NCI-H748 treated with DMSO at 0.1 percent for 48 hours (cell line): Measurements from ENCODE around the gene CD244.
"Not testable (repeated sequence)": the region's sequence is repeated elsewhere in the genome, so short reads cannot be mapped to it uniquely, and the experiment has no call there.

Experiments
- DNase-seq: peaks from one replicate; lab custom pipeline; 2025; lab: John Stamatoyannopoulos, UW

CD244 gene, protein sequence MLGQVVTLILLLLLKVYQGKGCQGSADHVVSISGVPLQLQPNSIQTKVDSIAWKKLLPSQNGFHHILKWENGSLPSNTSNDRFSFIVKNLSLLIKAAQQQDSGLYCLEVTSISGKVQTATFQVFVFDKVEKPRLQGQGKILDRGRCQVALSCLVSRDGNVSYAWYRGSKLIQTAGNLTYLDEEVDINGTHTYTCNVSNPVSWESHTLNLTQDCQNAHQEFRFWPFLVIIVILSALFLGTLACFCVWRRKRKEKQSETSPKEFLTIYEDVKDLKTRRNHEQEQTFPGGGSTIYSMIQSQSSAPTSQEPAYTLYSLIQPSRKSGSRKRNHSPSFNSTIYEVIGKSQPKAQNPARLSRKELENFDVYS

DNA sequence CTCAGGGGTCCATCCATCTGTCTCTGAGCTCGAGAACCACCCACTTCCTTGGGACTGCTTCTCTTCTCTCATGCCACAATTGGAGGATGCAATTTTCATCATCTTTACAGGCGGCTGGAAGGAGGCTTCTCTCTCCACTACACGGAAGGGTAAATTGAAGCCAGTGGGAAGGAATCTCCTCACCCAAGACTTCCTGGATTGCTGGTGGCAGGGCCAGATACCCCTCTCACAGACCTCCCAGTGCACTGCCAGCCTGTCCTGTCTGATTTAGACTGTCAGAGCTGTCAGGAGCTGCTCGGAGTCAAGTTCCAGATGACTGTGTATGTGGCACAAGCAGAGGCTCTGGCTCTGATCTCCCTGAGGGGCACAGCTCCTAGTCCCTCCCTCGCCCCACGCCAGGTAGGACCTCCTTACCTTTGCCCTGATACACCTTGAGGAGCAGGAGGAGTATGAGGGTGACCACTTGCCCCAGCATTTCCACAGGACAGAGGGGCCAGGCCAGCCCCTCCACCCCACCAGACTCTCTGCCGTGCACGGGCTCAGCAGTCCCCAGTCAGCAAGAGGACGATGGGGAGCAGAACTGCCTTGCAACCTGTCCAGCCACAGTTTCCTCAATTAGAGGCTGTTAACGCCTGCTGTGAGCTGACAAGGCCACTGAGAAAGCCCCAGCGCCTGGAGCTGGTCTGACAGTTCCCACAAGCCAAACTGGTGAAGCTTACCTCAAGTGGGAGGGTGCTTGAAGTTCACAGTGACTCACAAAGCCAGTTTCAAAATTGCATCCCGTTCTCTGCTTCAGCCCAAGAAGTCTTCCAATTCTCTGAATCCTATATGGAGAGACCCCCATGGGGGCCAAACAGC lies at the start of gene CD244:
Gene CD244 (minus strand): TSS at position 685 of the 858 bp plus-strand sequence. CDS start 210 bp downstream, at position 475.
- DNase-seq, result no peak

- DNase-seq, result no peak
Observed at GRCh38 chr1:160911925-160912324, 49.2 kb upstream of the CD244 start.

DNA sequence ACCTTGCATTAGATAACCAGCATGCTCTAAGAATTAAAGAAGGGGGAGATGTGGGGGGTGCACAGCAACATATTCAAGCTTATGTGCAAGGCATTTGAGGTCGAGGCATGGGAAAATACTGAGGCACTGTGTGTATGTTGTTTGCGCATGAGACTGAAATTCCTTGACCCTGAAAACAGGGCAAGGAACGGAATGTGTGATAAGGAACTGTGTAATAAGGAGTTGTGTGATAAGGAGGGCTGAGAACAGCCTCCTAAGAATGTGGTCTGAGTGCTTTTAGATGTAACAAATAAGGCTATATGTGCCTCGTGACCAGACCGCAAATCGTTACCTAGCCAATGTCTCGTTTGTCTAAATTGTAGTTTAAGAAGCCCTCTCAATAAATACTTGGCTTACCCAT lies 48.8 kb upstream of the CD244 start:
- no peak for DNase-seq

GRCh38 chr1:160910170-160910750 lies 47.6 kb upstream of the CD244 start:
- DNase-seq, result peak; percentile 40

- no peak for DNase-seq
Observed at GRCh38 chr1:160907976-160908375, 45.3 kb upstream of the CD244 start.

- no peak for DNase-seq
Observed at GRCh38 chr1:160905617-160905989, 42.9 kb upstream of the CD244 start.

- DNase-seq, result no peak
Observed at GRCh38 chr1:160904783-160905616, 42.3 kb upstream of the CD244 start.

DNA sequence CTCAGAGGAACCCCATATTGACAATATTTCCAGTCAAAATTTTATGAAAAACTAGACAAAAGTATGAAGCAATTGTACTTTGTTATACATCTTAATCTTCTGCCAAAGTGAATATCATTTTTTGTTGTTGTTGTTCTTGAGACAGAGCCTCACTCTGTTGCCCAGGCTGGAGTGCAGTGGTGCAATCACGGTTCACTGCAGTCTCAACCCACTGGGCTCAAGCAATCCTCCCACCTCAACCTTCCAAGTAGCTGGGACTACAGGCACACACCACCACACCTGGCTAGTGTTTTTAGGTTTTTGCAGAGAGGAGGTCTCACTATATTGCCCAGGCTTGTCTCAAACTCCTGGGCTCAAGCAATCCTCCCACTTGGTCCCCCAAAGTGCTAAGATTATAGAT lies 39.6 kb upstream of the CD244 start:
- DNase-seq, result not testable (repeated sequence)

GRCh38 chr1:160901768-160902167 lies 39.1 kb upstream of the CD244 start:
- DNase-seq, result no peak

- DNase-seq, result not testable (repeated sequence)
Observed at GRCh38 chr1:160900683-160901082, 38.0 kb upstream of the CD244 start.

DNA sequence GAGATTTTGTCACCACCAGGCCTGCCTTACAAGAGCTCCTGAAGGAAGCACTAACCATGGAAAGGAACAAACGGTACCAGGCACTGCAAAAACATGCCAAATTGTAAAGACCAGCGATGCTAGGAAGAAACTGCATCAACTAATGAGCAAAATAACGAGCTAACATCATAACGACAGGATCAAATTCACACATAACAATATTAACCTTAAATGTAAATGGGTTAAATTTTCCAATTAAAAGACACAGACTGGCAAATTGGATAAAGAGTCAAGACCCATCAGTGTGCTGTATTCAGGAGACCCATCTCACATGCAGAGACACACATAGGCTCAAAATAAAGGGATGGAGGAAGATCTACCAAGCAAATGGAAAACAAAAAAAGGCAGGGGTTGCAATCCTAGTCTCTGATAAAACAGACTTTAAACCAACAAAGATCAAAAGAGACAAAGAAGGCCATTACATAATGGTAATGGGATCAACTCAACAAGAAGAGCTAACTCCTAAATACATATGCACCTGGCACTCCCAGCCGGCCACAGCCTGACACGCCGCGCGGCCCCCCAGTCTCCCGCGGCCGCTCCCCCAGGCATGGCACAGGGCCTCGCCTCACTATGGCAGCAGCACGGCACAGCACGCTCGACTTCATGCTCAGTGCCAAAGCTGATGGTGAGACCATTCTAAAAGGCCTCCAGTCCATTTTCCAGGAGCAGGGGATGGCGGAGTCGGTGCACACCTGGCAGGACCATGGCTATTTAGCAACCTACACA lies 31.9 kb upstream of the CD244 start:
- DNase-seq, result not testable (repeated sequence)

DNA sequence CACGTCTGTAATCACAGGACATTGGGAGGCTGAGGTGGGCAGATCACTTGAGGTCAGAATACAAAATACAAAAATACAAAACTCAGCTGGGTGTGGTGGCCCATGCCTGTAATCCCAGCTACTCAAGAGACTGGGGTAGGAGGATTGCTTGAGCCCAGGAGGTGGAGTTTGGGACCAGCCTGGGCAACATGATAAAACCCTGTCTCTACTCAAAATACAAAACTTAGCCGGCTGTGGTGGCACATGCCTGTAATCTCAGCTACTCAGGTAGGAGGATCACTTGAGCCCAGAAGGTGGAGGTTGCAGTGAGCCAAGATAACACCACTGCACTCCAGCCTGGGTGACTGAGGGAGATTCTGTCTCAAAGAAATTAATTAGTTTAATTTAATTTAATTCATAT lies 28.8 kb upstream of the CD244 start:
- no peak for DNase-seq

- no peak for DNase-seq
Observed at GRCh38 chr1:160888926-160889325, 26.2 kb upstream of the CD244 start.

DNA sequence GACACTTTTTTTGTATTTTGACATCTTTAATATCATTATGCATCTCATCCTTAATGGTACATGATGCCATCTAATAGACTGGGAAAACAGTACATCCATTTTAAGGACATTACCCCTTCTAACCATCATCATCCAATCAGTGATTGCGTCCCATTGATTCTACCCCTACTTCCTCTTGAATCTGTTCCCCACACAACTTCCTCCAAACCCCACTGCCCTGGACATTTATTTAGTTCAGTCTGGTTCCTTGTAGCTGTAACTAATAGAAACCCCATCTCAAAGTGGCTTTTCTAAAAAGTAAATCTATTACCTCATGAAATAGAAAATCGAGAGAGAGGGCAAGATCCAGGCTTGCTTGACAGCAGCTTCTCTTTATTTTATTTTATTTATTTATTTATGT lies 24.4 kb upstream of the CD244 start:
- DNase-seq, result no peak

- no peak for DNase-seq
Observed at GRCh38 chr1:160885042-160885441, 22.4 kb upstream of the CD244 start, which contains the start of gene ITLN1. Gene ITLN1 (minus strand): TSS chr1:160885180. CDS start chr1:160884877, 303 bp downstream.

- peak; percentile 15 for DNase-seq
Observed at GRCh38 chr1:160884579-160884978, 21.9 kb upstream of the CD244 start.

GRCh38 chr1:160883581-160884513 lies 21.2 kb upstream of the CD244 start:
- DNase-seq, result no peak

- no peak for DNase-seq
Observed at GRCh38 chr1:160882582-160882981, 19.9 kb upstream of the CD244 start.

DNA sequence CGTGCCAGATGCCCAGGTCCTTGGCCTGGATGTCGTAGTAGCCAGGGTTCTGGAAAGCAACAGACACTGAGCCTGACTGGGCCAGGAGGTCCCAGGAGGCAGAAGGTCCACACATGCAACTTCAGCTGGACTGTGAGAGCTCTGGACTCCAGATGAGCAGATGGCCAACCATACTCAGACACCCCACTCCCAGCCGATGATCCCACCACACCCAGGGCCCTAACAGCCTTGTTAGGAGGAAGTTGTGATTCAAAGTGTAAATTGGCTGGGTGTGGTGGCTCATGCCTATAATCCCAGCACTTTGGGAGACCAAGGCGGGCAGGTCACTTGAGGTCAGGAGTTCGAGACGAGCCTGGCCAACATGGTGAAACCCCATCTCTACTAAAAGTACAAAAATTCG lies 18.6 kb upstream of the CD244 start:
- DNase-seq, result not testable (repeated sequence)

DNA sequence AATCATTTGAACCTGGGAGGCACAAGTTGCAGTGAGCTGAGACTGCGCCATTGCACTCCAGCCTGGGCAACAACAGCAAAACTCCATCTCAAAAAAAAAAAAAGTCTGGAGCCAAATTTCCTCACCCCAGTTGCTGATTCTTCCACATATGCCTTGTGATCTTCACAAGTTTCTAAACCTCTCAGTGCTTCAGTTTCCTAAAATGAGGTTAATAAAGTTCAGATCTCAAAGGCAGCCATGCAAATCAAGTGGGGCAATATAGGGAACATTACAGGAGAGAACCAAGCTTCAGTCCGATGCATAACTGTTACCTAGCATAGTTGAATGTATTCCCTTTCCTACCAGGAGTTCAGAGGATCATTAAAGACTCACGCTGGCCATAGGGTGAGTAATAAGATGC lies 17.5 kb upstream of the CD244 start:
- DNase-seq, result no peak
